ENCODE measurements around the gene SRC.

DNA sequence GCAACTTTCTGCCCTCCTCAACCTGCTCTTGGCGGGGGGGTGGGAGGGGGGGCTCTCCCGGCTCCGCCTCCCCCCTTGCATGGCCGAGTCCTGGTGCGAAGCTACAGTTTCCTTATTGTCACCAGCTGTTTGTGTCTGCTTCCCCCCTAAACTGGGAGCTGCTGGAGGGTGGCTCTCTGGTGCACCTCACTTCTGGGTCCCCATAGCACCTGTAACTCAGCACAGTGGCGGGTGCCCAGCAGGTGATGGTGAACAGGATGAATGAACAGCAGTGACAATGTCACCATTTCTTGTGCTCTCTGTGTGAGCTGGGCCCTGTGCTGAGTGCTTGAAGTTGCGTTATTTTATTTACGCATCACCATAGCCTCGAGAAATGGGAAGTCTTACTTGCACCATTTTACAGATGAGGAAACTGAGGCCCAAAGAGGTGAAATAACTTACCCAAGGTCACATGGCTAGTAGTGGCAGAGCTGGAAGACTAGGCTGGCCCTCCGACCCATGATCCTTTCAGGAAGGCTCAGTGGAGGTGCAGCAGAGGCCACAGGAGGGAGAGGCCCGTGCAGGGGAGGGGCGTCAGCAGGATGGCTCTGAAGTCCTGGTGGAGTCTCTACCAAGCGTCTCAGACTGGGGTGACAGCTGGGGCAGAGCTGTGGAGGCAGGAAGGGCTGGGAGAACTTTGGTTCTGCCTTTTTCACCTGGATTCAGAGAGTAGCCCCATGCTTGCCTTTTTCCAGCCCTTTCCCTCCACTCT lies 41.8 kb downstream of the SRC start:
- TF ChIP-seq, protein P1, sequence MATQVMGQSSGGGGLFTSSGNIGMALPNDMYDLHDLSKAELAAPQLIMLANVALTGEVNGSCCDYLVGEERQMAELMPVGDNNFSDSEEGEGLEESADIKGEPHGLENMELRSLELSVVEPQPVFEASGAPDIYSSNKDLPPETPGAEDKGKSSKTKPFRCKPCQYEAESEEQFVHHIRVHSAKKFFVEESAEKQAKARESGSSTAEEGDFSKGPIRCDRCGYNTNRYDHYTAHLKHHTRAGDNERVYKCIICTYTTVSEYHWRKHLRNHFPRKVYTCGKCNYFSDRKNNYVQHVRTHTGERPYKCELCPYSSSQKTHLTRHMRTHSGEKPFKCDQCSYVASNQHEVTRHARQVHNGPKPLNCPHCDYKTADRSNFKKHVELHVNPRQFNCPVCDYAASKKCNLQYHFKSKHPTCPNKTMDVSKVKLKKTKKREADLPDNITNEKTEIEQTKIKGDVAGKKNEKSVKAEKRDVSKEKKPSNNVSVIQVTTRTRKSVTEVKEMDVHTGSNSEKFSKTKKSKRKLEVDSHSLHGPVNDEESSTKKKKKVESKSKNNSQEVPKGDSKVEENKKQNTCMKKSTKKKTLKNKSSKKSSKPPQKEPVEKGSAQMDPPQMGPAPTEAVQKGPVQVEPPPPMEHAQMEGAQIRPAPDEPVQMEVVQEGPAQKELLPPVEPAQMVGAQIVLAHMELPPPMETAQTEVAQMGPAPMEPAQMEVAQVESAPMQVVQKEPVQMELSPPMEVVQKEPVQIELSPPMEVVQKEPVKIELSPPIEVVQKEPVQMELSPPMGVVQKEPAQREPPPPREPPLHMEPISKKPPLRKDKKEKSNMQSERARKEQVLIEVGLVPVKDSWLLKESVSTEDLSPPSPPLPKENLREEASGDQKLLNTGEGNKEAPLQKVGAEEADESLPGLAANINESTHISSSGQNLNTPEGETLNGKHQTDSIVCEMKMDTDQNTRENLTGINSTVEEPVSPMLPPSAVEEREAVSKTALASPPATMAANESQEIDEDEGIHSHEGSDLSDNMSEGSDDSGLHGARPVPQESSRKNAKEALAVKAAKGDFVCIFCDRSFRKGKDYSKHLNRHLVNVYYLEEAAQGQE (IDR thresholded peaks at IDR 0.05; ENCODE audit: insufficient read depth in 1 of 2, low read depth in 2 of 2, low read length in 2 of 2): no peak
- no peak for TF ChIP-seq POLR2AphosphoS5 (IDR thresholded peaks at IDR 0.05; ENCODE audit: low read depth, low read length)
